ENCODE data around the gene NEURL1B. TPM values are rescaled to one million over a fixed set of nuclear protein-coding genes. Genes with fewer than 3 reads are reported as not detected.

Gene NEURL1B
- total and polyA plus RNA-seq, 2 donors (not counting 1 experiment from before 2014, with no cell fraction given), result 0.06 to 0.17 TPM

DNA sequence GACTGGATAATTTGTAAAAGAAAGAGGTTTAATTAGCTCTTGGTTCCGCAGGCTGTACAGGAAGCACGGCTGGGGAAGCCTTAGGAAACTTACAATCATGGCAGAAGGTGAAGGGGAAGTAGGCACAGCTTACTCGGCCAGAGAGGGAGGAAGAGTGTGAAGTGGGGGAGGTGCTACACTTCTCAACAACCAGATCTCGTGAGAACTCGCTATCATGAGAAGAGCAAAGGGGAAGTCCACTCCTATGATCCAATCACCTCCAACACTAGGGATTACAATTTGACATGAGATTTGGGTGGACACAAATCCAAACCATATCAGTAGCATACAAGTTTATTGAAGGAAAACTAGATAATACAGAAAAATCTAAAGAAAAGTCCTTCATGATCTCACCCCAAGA is 39.9 kb downstream of the NEURL1B start:
- peaks cover 6% of the 10 kb centered on the region for H3K9me3 Mint-ChIP-seq (ENCODE audit: insufficient read depth)
- Histone ChIP-seq H3K4me2 (replicated peaks; ENCODE audit: low read depth, low read length, poor library complexity, severe bottlenecking) (no peak overlapping the region), H4K20me1 (ENCODE audit: control insufficient read depth, insufficient read depth, low read length, poor library complexity, severe bottlenecking) (no peaks in the 10 kb centered on the region), H3K4me3 (ENCODE audit: control extremely low read depth in 1 of 5, extremely low read depth in 1 of 5, insufficient read depth in 1 of 5, low read depth in 2 of 5, low read length in 4 of 5) (no peak overlapping the region), H3K9ac (ENCODE audit: low read length) (no peak overlapping the region), H3K27me3 (replicated peaks in 1 of 4; ENCODE audit: control extremely low read depth in 1 of 4, control insufficient read depth in 3 of 4, insufficient read depth in 4 of 4, low read length in 3 of 4) (no peaks in the 10 kb centered on the region), H3K9me3 (ENCODE audit: control extremely low read depth in 1 of 3, control insufficient read depth in 2 of 3, insufficient read depth in 1 of 3, low read length in 2 of 3) (peaks cover 0 to 10% (median 0%) of the 10 kb centered on the region in 3 donors), H3K79me2 (ENCODE audit: control insufficient read depth, insufficient read depth, low read length) (no peaks in the 10 kb centered on the region), H3K27ac (ENCODE audit: low read length in 2 of 2) (no peak overlapping the region), H3K4me1 (ENCODE audit: control insufficient read depth in 2 of 2, insufficient read depth in 2 of 2, low read length in 2 of 2) (peaks cover 4 to 7% of the 10 kb centered on the region in 2 donors), H2AFZ (ENCODE audit: insufficient read depth, low read depth, low read length, poor library complexity, severe bottlenecking) (no peak overlapping the region), H3K36me3 (replicated peaks in 1 of 2; ENCODE audit: control extremely low read depth in 1 of 2, control insufficient read depth in 1 of 2, extremely low read depth in 1 of 2, insufficient read depth in 2 of 2, low read length in 1 of 2) (no peaks in the 10 kb centered on the region)
- no peak overlapping the region for H3K4me3 Mint-ChIP-seq
- peaks cover 18% of the 10 kb centered on the region for H3K4me1 Mint-ChIP-seq
- no peak for TF ChIP-seq EZH2 (IDR thresholded peaks at IDR 0.05; ENCODE audit: borderline replicate concordance, insufficient read depth, low read depth, low read length, poor library complexity, severe bottlenecking)
- TF ChIP-seq, protein P1, sequence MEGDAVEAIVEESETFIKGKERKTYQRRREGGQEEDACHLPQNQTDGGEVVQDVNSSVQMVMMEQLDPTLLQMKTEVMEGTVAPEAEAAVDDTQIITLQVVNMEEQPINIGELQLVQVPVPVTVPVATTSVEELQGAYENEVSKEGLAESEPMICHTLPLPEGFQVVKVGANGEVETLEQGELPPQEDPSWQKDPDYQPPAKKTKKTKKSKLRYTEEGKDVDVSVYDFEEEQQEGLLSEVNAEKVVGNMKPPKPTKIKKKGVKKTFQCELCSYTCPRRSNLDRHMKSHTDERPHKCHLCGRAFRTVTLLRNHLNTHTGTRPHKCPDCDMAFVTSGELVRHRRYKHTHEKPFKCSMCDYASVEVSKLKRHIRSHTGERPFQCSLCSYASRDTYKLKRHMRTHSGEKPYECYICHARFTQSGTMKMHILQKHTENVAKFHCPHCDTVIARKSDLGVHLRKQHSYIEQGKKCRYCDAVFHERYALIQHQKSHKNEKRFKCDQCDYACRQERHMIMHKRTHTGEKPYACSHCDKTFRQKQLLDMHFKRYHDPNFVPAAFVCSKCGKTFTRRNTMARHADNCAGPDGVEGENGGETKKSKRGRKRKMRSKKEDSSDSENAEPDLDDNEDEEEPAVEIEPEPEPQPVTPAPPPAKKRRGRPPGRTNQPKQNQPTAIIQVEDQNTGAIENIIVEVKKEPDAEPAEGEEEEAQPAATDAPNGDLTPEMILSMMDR (IDR thresholded peaks at IDR 0.05), result no peak
- ChIA-PET CTCF (no interaction called here), POLR2A (no interaction called here)
- ATAC-seq (ENCODE audit: low read depth) (no peak), DNase-seq (no peak)
- intact Hi-C loops (cut with micrococcal nuclease), result no loop called here
- H3K27ac Mint-ChIP-seq, result no peak overlapping the region
- peaks cover 2% of the 10 kb centered on the region for H3K27me3 Mint-ChIP-seq
- WGBS (ENCODE audit: insufficient coverage), result 75% methylated on average over 2 of the region's 5 CpGs

DNA sequence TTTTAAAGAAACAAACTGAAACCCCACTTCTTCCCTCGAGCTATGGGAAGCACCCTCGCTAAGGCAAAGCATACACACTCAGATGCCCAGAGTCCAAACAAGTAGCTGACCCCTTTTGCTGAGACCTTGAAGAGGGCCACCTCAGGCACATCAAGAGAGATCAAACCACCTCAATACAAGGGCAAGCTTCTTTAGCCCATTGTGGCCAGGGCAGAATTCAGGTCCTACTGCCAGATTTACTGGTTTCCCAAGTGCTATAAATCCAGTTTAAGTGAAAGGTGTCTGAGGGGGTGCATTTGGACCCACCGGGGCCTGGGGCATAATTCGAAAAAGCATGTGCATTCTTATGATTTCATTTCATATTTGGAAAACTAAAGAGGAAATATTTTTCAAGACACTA is 40.4 kb downstream of the NEURL1B start:
- no peak overlapping the region for H3K4me3 ChIP-seq (ENCODE audit: control extremely low read depth in 1 of 5, extremely low read depth in 1 of 5, insufficient read depth in 1 of 5, low read depth in 2 of 5, low read length in 4 of 5)
- no peak for TF ChIP-seq EZH2 (IDR thresholded peaks at IDR 0.05; ENCODE audit: borderline replicate concordance, insufficient read depth, low read depth, low read length, poor library complexity, severe bottlenecking)
- TF ChIP-seq, protein P1 (IDR thresholded peaks at IDR 0.05), result no peak
- ChIA-PET CTCF (no interaction called here), POLR2A (no interaction called here)
- H3K4me1 ChIP-seq (ENCODE audit: control insufficient read depth in 2 of 2, insufficient read depth in 2 of 2, low read length in 2 of 2), result peaks cover 4 to 7% of the 10 kb centered on the region in 2 donors
- Mint-ChIP-seq H3K4me1 (peaks cover 18% of the 10 kb centered on the region), H3K4me3 (no peak overlapping the region), H3K9me3 (ENCODE audit: insufficient read depth) (peaks cover 6% of the 10 kb centered on the region), H3K27ac (no peak overlapping the region), H3K27me3 (peaks cover 2% of the 10 kb centered on the region)
- no peaks in the 10 kb centered on the region for H3K36me3 ChIP-seq (replicated peaks in 1 of 2; ENCODE audit: control extremely low read depth in 1 of 2, control insufficient read depth in 1 of 2, extremely low read depth in 1 of 2, insufficient read depth in 2 of 2, low read length in 1 of 2)
- intact Hi-C loops (cut with micrococcal nuclease), result no loop called here
- no peaks in the 10 kb centered on the region for H3K79me2 ChIP-seq (ENCODE audit: control insufficient read depth, insufficient read depth, low read length)
- no peak for ATAC-seq (ENCODE audit: low read depth)
- H3K9me3 ChIP-seq (ENCODE audit: control extremely low read depth in 1 of 3, control insufficient read depth in 2 of 3, insufficient read depth in 1 of 3, low read length in 2 of 3), result peaks cover 0 to 10% (median 0%) of the 10 kb centered on the region in 3 donors
- H3K27me3 ChIP-seq (replicated peaks in 1 of 4; ENCODE audit: control extremely low read depth in 1 of 4, control insufficient read depth in 3 of 4, insufficient read depth in 4 of 4, low read length in 3 of 4), result no peaks in the 10 kb centered on the region
- no peak overlapping the region for H3K27ac ChIP-seq (ENCODE audit: low read length in 2 of 2)
- H4K20me1 ChIP-seq (ENCODE audit: control insufficient read depth, insufficient read depth, low read length, poor library complexity, severe bottlenecking), result no peaks in the 10 kb centered on the region
- H2AFZ ChIP-seq (ENCODE audit: insufficient read depth, low read depth, low read length, poor library complexity, severe bottlenecking), result no peak overlapping the region
- WGBS (ENCODE audit: insufficient coverage), result 96% methylated on average over 2 of the region's 4 CpGs
- H3K9ac ChIP-seq (ENCODE audit: low read length), result no peak overlapping the region
- DNase-seq, result no peak
- no peak overlapping the region for H3K4me2 ChIP-seq (replicated peaks; ENCODE audit: low read depth, low read length, poor library complexity, severe bottlenecking)

Measured in B cell (primary cell).